SU-DHL-6 (cell line): ENCODE measurements around the gene FAM120B.
"Not testable (repeated sequence)": the region's sequence is repeated elsewhere in the genome, so short reads cannot be mapped to it uniquely, and the experiment has no call there.

Experiments
- EZH2phosphoT487 ChIP-seq: fragments of 200-600 bp; sonication (generic), shearing (Covaris generic); conservative IDR thresholded peaks from 2 replicates; pipeline ENCODE4 v1.6.1; 2018; ENCODE audit warnings: mild to moderate bottlenecking, antibody characterized with exemption, low read length, moderate library complexity, mixed read lengths
- TF ChIP-seq, protein P1 (sequence below): fragments of 200-600 bp; sonication (generic); IDR thresholded peaks from one replicate; pipeline ENCODE4 v1.5.1; 2017; ENCODE audit warnings: antibody characterized with exemption, mild to moderate bottlenecking, low read length, moderate library complexity; ENCODE audit not compliant: insufficient read depth, poor library complexity, severe bottlenecking

DNA sequence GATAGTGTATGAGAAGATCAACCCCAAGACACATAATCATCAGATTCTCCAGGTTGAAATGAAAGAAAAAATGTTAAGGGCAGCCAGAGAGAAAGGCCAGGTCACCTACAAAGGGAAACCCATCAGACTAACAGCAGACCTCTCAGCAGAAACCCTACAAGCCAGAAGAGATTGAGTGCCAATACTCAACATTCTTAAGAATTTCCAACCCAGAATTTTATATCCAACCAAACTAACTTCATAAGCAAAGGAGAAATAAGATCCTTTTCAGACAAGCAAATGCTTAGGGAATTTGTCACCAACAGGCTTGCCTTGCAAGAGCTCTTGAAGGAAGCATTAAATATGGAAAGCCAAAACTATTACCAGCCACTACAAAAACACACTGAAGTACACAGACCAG, 44.9 kb downstream of the FAM120B start:
- not testable (repeated sequence) for TF ChIP-seq EZH2phosphoT487
- TF ChIP-seq, protein P1, sequence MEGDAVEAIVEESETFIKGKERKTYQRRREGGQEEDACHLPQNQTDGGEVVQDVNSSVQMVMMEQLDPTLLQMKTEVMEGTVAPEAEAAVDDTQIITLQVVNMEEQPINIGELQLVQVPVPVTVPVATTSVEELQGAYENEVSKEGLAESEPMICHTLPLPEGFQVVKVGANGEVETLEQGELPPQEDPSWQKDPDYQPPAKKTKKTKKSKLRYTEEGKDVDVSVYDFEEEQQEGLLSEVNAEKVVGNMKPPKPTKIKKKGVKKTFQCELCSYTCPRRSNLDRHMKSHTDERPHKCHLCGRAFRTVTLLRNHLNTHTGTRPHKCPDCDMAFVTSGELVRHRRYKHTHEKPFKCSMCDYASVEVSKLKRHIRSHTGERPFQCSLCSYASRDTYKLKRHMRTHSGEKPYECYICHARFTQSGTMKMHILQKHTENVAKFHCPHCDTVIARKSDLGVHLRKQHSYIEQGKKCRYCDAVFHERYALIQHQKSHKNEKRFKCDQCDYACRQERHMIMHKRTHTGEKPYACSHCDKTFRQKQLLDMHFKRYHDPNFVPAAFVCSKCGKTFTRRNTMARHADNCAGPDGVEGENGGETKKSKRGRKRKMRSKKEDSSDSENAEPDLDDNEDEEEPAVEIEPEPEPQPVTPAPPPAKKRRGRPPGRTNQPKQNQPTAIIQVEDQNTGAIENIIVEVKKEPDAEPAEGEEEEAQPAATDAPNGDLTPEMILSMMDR, result not testable (repeated sequence)
